GM21423 (cell line): ENCODE data around the gene PTGR3.

ENCODE experiments used
- ATAC-seq: cut with Tn5 transposase; IDR thresholded peaks from one replicate; pipeline ENCODE4 v1.9.1; 2021; ENCODE audit warnings: mild to moderate bottlenecking, moderate library complexity; ENCODE audit not compliant: unreplicated experiment

The PTGR3 gene

DNA sequence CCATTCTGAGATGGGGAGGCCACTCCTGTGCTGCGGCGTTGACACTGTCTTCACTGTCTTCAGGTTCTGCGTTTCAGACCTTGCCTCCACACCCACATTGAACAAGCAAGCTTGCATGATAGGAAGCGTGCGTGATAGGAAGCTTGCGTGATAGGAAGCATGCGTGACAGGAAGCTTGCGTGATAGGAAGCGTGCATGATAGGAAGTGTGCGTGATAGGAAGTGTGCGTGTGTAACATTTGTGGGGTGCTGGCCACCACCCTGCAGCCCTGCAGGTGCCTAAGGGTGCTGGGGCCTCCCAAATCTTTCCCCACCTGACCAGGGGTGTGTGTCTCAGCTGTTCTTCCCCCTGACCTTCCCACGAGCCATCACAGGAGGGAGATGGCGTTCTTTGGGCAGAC lies 27.0 kb upstream of the PTGR3 start:
- ATAC-seq, result no peak

DNA sequence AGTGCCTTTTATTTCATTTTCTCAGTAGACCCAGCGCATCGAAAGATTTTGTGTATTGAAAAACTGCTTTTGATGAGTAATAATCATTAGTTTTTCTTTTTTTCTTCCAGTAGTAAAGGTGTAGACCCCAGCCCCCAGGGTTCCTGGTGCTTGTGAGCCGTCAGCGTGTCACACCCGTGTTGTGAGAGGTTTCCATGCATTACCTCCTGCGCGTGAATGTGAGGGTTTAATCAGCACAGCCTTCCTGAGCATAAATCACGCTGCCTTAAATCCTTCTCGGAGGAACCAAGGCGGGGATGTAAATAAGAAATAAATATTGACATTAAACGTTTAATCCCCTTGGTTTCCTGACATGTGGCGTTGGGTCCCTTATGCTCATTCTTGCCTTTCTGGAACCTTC lies 26.0 kb upstream of the PTGR3 start:
- ATAC-seq, result no peak

DNA sequence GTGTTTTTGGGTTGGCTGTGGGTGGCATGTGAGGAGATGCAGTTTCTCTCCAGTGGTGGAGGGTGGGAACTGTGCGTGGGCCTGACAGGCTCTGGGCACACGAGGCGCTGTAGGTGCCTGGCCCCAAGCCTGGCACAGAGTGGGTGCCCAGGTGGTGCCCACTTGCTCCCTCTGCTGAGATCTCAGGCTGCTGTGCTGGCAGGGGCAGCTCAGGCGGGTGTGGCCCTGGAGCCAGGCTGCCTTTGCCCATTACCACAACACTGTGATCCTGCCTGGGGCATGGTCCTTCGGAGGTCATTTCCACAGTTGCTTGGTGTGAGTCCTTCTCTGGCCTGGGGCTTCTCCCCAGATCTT lies 22.1 kb upstream of the PTGR3 start:
- no peak for ATAC-seq

GRCh38 chr18:75230163-75231052 lies 21.5 kb upstream of the PTGR3 start:
- no peak for ATAC-seq

GRCh38 chr18:75229437-75229836 lies 20.5 kb upstream of the PTGR3 start:
- ATAC-seq, result no peak

DNA sequence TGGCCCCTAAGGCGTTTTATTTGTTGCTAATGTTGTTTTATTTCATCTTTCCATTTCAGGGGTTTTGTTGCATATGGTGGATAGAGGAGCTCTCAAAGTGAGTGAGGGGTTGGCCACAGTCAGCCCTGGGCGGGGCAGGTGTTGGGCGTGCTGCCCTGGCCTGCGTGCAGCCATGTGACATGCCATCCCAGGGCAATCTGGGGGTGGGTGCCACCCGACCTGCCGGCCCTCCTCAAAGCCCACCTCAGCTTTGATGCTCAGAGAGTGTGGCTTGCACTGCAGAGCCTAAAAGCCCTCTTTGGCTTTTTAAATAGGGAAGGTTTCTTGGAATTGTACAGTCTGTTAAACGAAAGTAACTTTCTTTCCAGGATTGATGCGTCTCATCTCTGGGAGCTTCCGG lies 20.0 kb upstream of the PTGR3 start:
- no peak for ATAC-seq

GRCh38 chr18:75227535-75228296 lies 18.8 kb upstream of the PTGR3 start:
- no peak for ATAC-seq

DNA sequence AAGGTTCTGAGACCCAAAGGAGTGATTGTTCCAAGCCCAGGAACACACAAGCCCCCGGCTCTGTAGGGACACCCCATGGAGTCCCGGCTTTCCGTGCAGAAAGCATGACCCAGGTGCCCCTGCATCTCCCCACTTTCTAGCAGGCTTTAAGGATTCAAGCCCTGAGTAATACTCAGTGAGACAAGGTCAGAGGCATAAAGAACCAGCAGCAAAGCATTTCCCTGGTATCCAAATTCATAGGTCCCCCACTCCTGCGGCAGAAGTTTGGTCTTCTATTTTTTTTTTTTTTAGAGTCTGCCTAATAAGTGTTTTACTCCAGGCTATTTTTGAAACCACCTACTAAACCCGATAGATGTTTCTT lies 18.0 kb upstream of the PTGR3 start:
- ATAC-seq, result no peak

GRCh38 chr18:75226286-75226955 lies 17.5 kb upstream of the PTGR3 start:
- ATAC-seq, result no peak

DNA sequence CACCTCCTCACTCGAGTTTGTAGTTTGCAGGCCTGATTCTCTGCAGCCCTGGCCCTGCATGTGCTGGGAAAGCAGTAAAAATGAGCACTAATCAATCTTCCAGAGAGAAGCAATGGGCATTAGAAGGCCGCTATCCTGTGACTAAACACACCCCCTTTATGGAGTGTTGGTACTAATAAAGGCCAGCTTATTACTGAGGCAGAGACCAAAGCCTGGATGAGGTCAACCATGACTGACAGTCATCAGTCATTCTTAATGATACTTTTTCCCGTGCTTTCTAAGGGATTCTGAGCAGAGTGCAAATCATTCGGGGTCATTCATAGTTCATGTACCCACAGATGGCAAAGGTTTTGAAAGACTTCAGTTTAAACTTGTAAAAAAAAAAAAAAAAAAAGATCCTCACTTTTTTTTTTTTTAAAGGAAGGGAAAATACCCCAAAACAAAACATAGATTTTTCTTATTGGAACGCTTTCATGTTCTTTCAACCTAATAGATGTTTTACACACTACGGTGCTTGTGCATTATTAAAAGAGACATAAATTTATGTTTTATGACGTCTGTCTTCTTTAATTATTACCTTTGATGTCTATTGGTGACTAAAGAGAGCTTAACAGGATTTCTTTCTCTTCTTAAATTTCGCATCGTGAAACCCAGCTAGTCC lies 14.9 kb upstream of the PTGR3 start:
- no peak for ATAC-seq

GRCh38 chr18:75222407-75222806 lies 13.5 kb upstream of the PTGR3 start:
- ATAC-seq, result no peak

DNA sequence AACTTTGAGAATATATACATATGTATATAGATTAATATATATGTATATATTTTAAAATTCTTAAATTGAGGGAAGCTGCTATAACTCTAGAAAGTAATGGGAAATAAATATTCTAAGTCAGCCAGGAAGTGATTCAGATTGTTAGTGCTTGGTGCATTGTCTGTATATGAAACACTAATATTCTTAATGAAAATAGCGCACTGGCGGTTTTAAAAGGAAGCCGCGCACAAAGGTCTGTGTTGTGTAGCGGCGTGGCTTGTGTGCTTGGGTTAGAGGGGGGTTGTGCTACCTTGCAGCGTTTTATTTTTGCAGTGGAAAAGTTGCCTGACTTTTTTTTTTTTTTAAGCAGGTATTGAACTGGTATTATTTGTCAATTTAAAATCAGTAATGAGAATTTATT lies 13.0 kb upstream of the PTGR3 start:
- ATAC-seq, result no peak

- no peak for ATAC-seq
Measured at GRCh38 chr18:75221397-75221796, 12.5 kb upstream of the PTGR3 start.

- no peak for ATAC-seq
Measured at GRCh38 chr18:75220551-75221355, 11.8 kb upstream of the PTGR3 start.

- ATAC-seq, result no peak
Measured at GRCh38 chr18:75219745-75220375, 10.9 kb upstream of the PTGR3 start.

GRCh38 chr18:75218065-75218923 lies 9.4 kb upstream of the PTGR3 start:
- no peak for ATAC-seq

DNA sequence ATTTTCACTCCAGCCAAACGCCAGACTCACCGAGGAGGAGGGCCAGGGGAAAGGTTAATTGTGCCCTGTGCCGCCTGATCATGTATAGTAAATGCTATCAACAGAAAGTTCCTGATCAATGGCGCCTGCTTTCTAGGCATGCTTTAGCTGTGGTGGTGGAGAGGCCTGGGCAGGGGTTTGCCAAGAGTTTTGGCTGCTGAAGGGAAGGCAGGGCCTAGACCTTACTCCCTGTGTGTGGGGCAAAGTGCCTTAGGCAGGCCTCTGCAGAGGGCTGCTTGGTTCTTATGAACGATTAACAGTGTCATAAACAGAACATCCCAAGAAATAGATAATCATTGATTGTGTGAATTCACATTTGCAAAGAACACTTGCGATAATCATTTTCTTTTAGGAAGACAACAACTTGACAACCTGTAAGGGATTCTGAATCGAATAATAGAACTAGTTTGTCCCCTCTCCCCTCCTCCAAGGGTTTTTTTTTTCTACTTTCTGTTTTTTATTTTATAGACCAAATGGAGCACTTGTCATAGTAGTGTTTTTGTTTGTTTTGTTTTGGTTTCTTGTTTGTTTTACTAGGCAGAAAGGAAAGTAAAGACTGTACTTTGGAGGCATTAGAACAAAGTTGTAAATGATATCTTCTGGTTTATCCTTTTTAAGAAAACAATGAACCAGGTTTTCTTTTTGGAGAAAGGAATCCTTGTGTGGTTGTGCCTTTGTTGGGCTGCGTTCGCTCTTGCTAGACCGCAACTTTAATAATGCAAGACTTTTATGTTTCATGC lies 8.2 kb upstream of the PTGR3 start:
- no peak for ATAC-seq

DNA sequence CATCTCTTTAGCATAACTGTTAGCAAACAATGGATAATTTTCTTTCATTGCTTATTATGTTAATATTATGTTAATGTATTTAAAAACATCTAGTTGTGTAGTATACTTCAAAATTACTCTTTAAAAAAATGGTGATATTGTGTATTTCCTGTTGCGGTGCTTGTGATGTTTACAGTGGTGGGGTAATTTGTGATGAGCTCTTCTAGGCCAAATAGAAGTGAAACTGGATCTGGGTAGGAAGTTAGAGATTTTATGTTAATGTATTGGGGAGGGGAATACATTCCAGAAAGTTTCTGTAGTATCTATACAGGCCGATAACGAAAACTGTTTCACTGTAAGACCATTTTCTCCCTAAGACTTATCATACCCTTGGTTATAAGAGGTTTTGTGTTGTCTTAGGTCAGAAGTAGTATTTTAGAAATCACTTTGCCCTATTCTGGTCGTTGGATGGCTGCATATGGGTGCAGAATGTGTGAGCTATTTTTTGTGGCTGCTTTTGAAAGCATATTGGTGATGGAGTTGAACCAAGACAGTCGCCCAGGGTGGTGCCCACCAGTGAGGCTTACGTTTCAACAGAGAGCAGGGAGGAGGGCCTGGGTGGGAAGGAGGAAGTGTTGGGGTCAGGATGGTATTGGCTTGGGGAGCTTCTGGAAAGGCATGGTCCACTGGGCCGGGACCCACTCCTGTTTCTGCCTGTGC lies 7.4 kb upstream of the PTGR3 start:
- ATAC-seq, result no peak
